SKM-1 treated with dmso at 0.1 percent for 144 hours (cell line): ENCODE results near the gene DLGAP4.

Experiments used
- DNase-seq: peaks from one replicate; lab custom pipeline; 2025; ENCODE audit not compliant: unreplicated experiment; lab: John Stamatoyannopoulos, UW

Gene DLGAP4

GRCh38 chr20:36320261-36320897 lies 14.2 kb downstream of the DLGAP4 start:
- DNase-seq, result no peak

GRCh38 chr20:36320898-36321695 lies 15.0 kb downstream of the DLGAP4 start:
- DNase-seq, result no peak

- DNase-seq, result no peak
Measured at GRCh38 chr20:36322131-36322530, 16.0 kb downstream of the DLGAP4 start.

GRCh38 chr20:36330091-36330490 lies 24.0 kb downstream of the DLGAP4 start:
- no peak for DNase-seq

GRCh38 chr20:36331209-36331608 lies 25.1 kb downstream of the DLGAP4 start:
- DNase-seq, result no peak

GRCh38 chr20:36333841-36334240 lies 27.7 kb downstream of the DLGAP4 start:
- DNase-seq, result no peak

GRCh38 chr20:36334281-36335205 lies 28.4 kb downstream of the DLGAP4 start:
- no peak for DNase-seq

- no peak for DNase-seq
Measured at GRCh38 chr20:36335206-36335870, 29.2 kb downstream of the DLGAP4 start.

- DNase-seq, result no peak
Measured at GRCh38 chr20:36336204-36336603, 30.1 kb downstream of the DLGAP4 start.

GRCh38 chr20:36336954-36337704 lies 31.0 kb downstream of the DLGAP4 start:
- DNase-seq, result no peak

GRCh38 chr20:36337886-36338285 lies 31.7 kb downstream of the DLGAP4 start:
- DNase-seq, result no peak

GRCh38 chr20:36339646-36340592 lies 33.8 kb downstream of the DLGAP4 start:
- DNase-seq, result no peak

- no peak for DNase-seq
Measured at GRCh38 chr20:36340593-36340990, 34.5 kb downstream of the DLGAP4 start.

GRCh38 chr20:36341331-36342020 lies 35.3 kb downstream of the DLGAP4 start:
- DNase-seq, result no peak

GRCh38 chr20:36342331-36343120 lies 36.4 kb downstream of the DLGAP4 start:
- no peak for DNase-seq

GRCh38 chr20:36343641-36344040 lies 37.5 kb downstream of the DLGAP4 start:
- DNase-seq, result no peak

GRCh38 chr20:36344517-36345132 lies 38.5 kb downstream of the DLGAP4 start:
- no peak for DNase-seq
